HG02763 (cell line): Measurements from ENCODE around the gene NOTCH2.
"Not testable (repeated sequence)": the region's sequence is repeated elsewhere in the genome, so short reads cannot be mapped to it uniquely, and the experiment has no call there.

Experiments
- ATAC-seq: cut with Tn5 transposase; IDR thresholded peaks from one replicate; pipeline ENCODE4 v1.9.1; 2021; ENCODE audit warnings: mild to moderate bottlenecking, moderate library complexity; ENCODE audit not compliant: unreplicated experiment

Gene NOTCH2

DNA sequence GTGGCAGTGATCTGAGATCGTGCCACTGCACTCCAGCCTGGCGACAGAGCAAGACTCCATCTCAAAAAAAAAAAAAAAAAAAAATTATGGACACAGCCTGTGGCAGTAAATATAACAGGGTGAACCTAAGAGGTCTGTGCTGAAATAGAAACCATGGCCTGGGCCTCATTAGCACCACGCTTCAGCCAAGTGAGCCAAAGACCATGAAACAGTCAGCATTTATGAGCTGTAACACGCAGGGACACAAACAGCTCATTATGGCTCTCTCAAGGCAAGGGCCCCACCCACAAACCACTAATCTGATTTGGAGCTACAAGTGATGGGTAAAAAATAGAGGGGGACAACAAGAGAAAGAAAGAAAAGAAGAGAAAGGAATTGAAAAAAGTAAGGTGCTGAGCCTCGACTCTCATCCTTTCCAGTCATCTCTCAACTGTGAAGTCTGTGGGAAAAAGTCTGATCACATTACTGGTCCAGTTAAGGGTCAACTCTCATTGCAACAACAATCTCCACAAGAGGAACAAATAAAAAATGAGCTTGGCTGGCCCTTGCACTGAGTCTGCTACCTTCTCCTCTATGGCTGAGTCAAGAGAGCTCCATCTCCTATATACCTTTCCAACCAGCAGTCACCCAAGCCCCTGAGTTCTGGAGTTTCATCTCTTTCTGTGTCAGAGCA lies 93.7 kb downstream of the NOTCH2 start:
- not testable (repeated sequence) for ATAC-seq

- ATAC-seq: no peak
Measured at GRCh38 chr1:119975006-119975405, 94.5 kb downstream of the NOTCH2 start.

GRCh38 chr1:119974013-119974412 lies 95.4 kb downstream of the NOTCH2 start:
- no peak for ATAC-seq

DNA sequence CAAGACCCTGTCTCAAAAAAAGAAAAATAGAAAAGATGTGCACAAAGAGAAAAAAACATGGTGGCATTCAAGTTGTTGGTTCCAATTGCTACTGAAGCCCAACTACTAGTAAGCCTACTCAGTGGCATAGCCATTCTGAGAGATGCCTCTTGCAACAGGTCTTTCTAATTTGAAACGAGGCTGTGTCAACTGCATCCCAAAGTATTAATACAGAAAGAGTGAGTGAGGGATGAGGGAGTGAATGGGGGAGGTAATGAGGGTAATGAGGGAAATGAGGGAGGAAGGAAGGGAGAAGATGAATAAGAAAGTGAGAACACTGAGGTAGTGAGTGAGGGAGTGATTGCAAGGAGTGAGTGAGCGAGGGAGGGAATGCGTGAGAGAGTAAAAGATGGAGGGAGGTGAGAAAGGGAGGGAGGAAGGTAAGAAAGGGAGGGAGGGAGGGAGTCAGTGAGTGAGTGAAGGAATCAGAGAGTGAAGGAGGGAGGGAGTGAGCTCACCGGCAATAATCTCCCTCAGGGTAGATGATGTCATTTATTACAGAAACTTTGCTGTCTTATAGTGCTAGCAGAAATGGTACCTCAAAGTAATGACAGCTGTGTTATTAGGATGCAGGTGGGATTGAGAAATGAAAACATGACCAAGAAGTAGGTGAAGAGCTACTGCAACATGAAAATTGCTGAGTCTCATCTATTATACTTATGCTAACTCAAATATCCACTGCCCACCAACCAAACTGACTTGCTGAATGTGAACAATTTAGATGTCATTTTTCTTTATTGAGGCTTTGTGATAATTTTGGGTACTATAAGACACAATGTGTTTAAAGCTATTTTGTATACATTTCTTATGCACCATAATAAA lies 97.5 kb downstream of the NOTCH2 start:
- ATAC-seq: no peak

DNA sequence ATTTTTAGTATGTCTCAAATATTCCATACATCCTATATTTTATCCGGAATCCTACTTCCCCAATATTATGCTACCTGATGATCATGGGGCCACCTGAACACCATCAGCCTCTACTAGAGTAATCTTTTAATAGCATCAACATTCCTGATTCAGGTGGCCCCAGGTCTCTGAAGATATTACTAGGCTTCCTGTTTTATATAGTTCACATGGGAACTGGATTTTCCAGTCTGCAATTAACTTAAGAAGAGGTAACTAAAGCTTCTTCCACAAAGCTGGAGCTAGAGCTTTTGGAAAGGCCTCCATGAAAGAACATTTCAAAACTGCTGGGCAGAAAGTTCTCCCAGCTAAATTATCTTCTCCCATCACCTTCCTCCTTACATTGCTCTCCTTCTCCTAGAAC lies 100.9 kb downstream of the NOTCH2 start:
- no peak for ATAC-seq

- peak; percentile 81 for ATAC-seq
Measured at GRCh38 chr1:119968068-119968492, 101.4 kb downstream of the NOTCH2 start.

- ATAC-seq: no peak
Measured at GRCh38 chr1:119966681-119967080, 102.8 kb downstream of the NOTCH2 start.

DNA sequence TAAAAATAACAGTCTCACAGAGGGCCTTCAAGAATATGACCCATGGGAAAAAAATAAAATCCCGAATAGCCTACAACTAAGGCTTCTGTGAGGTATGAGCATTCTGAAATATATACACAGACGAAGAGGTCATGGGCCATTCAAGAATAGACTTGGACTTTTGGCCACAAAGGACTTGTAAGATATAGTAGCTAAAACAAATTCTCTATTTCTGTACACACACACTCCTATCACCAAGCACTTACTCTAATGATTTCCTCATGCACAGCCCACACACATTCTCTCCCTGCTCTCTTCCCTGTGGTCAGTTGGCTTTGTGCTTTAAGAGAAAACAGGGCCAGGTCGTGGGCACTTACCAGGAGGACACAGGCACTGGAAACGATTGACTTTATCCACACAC lies 103.4 kb downstream of the NOTCH2 start:
- no peak for ATAC-seq

- no peak for ATAC-seq
Measured at GRCh38 chr1:119964673-119965363, 104.6 kb downstream of the NOTCH2 start.

- no peak for ATAC-seq
Measured at GRCh38 chr1:119962296-119962968, 107.0 kb downstream of the NOTCH2 start.

- ATAC-seq: no peak
Measured at GRCh38 chr1:119960501-119960900, 109.0 kb downstream of the NOTCH2 start.

GRCh38 chr1:119959268-119960220 lies 109.9 kb downstream of the NOTCH2 start:
- no peak for ATAC-seq

GRCh38 chr1:119958223-119958622 lies 111.2 kb downstream of the NOTCH2 start:
- no peak for ATAC-seq

DNA sequence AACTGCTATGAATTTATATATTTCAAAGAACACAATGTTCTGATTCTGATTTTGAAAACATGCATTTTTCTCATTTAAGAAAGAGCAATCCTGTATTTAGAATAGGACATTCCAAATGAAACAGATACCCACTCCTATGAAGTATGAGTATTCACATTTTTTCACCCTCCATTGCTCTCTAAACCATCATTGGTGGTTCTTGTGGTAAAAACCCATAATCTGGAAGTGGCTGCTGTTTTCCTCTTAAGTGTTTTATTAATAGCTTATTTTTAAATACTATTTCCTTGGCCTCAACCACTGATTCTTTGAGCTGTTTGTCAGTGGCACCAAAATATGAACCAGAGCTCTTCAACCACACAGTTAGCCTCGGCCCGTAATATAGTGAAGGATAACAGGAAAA lies 113.2 kb downstream of the NOTCH2 start:
- ATAC-seq: no peak

DNA sequence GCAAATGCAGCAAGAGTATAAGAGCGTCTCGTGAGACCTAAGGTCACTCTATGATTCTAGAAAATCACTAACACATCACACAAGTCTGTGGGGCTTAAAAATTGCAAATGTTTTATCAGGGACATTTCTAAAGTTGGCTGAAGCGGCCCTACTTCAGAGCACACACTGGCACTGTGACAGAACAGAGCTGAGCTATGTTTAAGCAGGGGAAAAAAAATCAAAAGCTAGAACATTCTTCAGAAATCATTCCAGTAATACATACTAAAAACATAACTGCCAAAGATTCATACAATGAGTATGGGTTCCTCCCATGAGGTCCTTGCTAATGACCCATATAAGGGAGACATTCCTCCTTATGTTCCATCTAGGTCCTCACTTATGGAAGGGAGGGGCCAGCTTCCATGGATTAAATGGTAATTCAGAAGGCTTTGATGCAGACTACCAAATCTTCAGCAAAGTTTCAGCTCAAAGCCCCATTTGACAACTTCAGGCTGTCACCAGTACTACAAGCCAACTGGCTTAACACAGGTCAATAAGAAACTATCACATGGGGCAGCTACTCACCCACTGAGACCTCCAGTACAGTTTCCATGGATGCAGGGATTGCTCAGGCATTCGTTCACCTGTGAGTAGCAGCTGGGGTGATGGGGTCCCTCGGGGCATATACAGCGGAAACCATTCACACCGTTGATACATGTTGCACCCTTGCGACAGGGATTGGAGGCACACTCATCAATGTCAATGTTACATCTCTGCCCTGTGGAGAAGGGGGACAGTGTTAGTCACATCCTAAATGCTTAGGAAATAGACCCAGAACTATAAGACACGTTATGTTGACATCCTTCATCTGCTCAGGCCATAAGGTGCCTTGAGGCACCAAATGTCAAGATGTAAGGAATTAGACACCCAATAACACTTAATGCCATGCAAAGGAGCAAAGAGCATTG lies 114.7 kb downstream of the NOTCH2 start:
- no peak for ATAC-seq

- no peak for ATAC-seq
Measured at GRCh38 chr1:119953266-119953998, 116.0 kb downstream of the NOTCH2 start.

- no peak for ATAC-seq
Measured at GRCh38 chr1:119952496-119952895, 117.0 kb downstream of the NOTCH2 start.
